CD4-positive, alpha-beta memory T cell (primary cell): Measurements from ENCODE around the gene EIF4G2. TPM values are rescaled to one million over a fixed set of nuclear protein-coding genes. Genes with fewer than 3 reads are reported as not detected.
A peak's percentile ranks its signal among the peaks of the same experiment; 100 is the strongest.

Experiments used
- CTCF ChIA-PET: fragments of 350-600 bp; sonication (Branson Sonifier 250); formaldehyde crosslinking; loops from one replicate; lab custom pipeline; 2021; ENCODE audit warnings: inconsistent platforms; ENCODE audit not compliant: partially characterized antibody; lab: Charles Lee
- POLR2A ChIA-PET: fragments of 350-600 bp; sonication (Branson Sonifier 250); formaldehyde crosslinking; loops from one replicate; lab custom pipeline; 2021; ENCODE audit not compliant: partially characterized antibody; lab: Charles Lee
- DNase-seq, 5 donors: peaks; one replicate each; pipeline versions ENCODE4 v3.0.0 to v3.0.0-alpha.2; 2020 to 2022; ENCODE audit warnings: mixed read lengths in 1 of 5
- H3K27ac ChIP-seq: one replicate; pipeline ENCODE4 v1.7.0; 2013; ENCODE audit warnings: low read depth, low read length
- H3K27me3 ChIP-seq: 2 replicates; pipeline ENCODE4 v1.7.0; 2013; ENCODE audit warnings: mild to moderate bottlenecking, low read length, moderate library complexity; ENCODE audit not compliant: insufficient read depth
- H3K36me3 ChIP-seq: 2 replicates; pipeline ENCODE4 v1.7.0; 2013; ENCODE audit warnings: mild to moderate bottlenecking, low read length, moderate library complexity; ENCODE audit not compliant: insufficient read depth
- H3K4me1 ChIP-seq: 2 replicates; pipeline ENCODE4 v1.7.0; 2013; ENCODE audit warnings: mild to moderate bottlenecking, low read length, moderate library complexity; ENCODE audit not compliant: insufficient read depth
- H3K4me3 ChIP-seq, 2 donors: one replicate each; pipeline ENCODE4 v1.7.0; 2013; ENCODE audit warnings: low read length in 2 of 2, mild to moderate bottlenecking in 1 of 2
- H3K9me3 ChIP-seq, 2 donors: one replicate each; pipeline ENCODE4 v1.7.0; 2013; ENCODE audit warnings: low read length in 2 of 2, control low read depth in 1 of 2; ENCODE audit not compliant: control insufficient read depth in 1 of 2
- H3K27ac Mint-ChIP-seq, 7 donors: one replicate each; pipeline ENCODE4 v1.8.0; 2020 to 2021; ENCODE audit warnings: mixed read lengths in 7 of 7, mild to moderate bottlenecking in 6 of 7, inconsistent platforms in 3 of 7, moderate library complexity in 3 of 7
- H3K27me3 Mint-ChIP-seq, 2 donors: one replicate each; pipeline ENCODE4 v1.8.0; 2020 to 2021; ENCODE audit warnings: mixed read lengths in 2 of 2
- H3K36me3 Mint-ChIP-seq, 2 donors: one replicate each; pipeline ENCODE4 v1.8.0; 2020 to 2021; ENCODE audit warnings: mixed read lengths in 2 of 2, inconsistent platforms in 1 of 2, mild to moderate bottlenecking in 1 of 2
- H3K4me1 Mint-ChIP-seq, 4 donors: one replicate each; pipeline ENCODE4 v1.8.0; 2020 to 2021; ENCODE audit warnings: mixed read lengths in 4 of 4, mild to moderate bottlenecking in 1 of 4
- H3K4me3 Mint-ChIP-seq, 8 donors: one replicate each; pipeline ENCODE4 v1.8.0; 2020 to 2021; ENCODE audit warnings: mixed read lengths in 8 of 8, mild to moderate bottlenecking in 7 of 8, moderate library complexity in 6 of 8, inconsistent platforms in 3 of 8
- H3K9me3 Mint-ChIP-seq, 8 donors: one replicate each; pipeline ENCODE4 v1.8.0; 2020 to 2021; ENCODE audit warnings: mixed read lengths in 8 of 8, mild to moderate bottlenecking in 5 of 8, inconsistent platforms in 3 of 8, moderate library complexity in 1 of 8
- intact Hi-C: fragments of 100-400 bp; cut with micrococcal nuclease; formaldehyde crosslinking; loops from one replicate; pipeline ENCODE4 v1.15.1; 2023
- polyA plus RNA-seq, 2 donors: library from polyadenylated mRNA; unstranded; fragments of 300-500 nt; fragmentation: Illumina TruSeq; gene quantifications; one replicate each; pipeline ENCODE4 v1.2.3, GENCODE V29; 2021
- total RNA-seq, 2 experiments: library from RNA; stranded (reverse); gene quantifications; one replicate each; pipeline ENCODE4 v1.2.3, GENCODE V29; 2021

Gene EIF4G2
- total and polyA plus RNA-seq, 4 experiments from 2014 or later: 521 to 664 (median 595) TPM

- Mint-ChIP-seq H3K4me1 (no peaks in the 10 kb centered on the region), H3K9me3 (no peaks in the 10 kb centered on the region), H3K27ac (no peak overlapping the region), H3K27me3 (peaks cover 4 to 7% of the 10 kb centered on the region in 2 donors), H3K4me3 (no peak overlapping the region), H3K36me3 (peaks cover 0 to 4% of the 10 kb centered on the region in 2 donors)
- POLR2A ChIA-PET: interaction anchor here (3.3 kb wide), 1 partner anchor 9 kb away, joined by 21 read pairs; the partner anchor contains the start of gene EIF4G2
- H3K36me3 ChIP-seq: no peaks in the 10 kb centered on the region
- H3K4me1 ChIP-seq: no peaks in the 10 kb centered on the region
- no peak overlapping the region for H3K27ac ChIP-seq
- no peaks in the 10 kb centered on the region for H3K27me3 ChIP-seq
- H3K9me3 ChIP-seq: no peaks in the 10 kb centered on the region
- H3K4me3 ChIP-seq: no peak overlapping the region
- CTCF ChIA-PET: interaction anchor here (1.8 kb wide), 1 partner anchor 9 kb away, joined by 4 read pairs; no protein-coding TSS in a partner anchor
- intact Hi-C loops: no loop called here
- no peak for DNase-seq
Measured at GRCh38 chr11:10818594-10818993, 9.9 kb upstream of the EIF4G2 start.

GRCh38 chr11:10813945-10814344, 5.2 kb upstream of the EIF4G2 start:
- CTCF ChIA-PET: no interaction called here
- POLR2A ChIA-PET: interaction anchor here (2.8 kb wide), 1 partner anchor 43 kb away, joined by 12 read pairs; the partner anchor contains the start of gene ZBED5
- no peak overlapping the region for H3K4me3 Mint-ChIP-seq
- peak overlapping the region in 1 of 7 donors; percentile 27 for H3K27ac Mint-ChIP-seq
- Histone ChIP-seq H3K27ac (no peak overlapping the region), H3K36me3 (no peaks in the 10 kb centered on the region), H3K27me3 (no peaks in the 10 kb centered on the region), H3K9me3 (no peaks in the 10 kb centered on the region), H3K4me3 (no peak overlapping the region), H3K4me1 (peaks cover 8% of the 10 kb centered on the region)
- intact Hi-C loops: no loop called here
- DNase-seq: no peak
- H3K4me1 Mint-ChIP-seq: peaks cover 7 to 13% (median 8%) of the 10 kb centered on the region in 4 donors
- H3K27me3 Mint-ChIP-seq: peaks cover 4 to 7% of the 10 kb centered on the region in 2 donors
- peaks cover 0 to 2% of the 10 kb centered on the region in 2 donors for H3K36me3 Mint-ChIP-seq
- peaks cover 0 to under 1% (median 0%) of the 10 kb centered on the region in 8 donors for H3K9me3 Mint-ChIP-seq

- no peak for DNase-seq
- H3K36me3 Mint-ChIP-seq: peaks cover 27 to 41% of the 10 kb centered on the region in 2 donors
- peak overlapping the region; percentile 97 for H3K27ac ChIP-seq
- intact Hi-C loops: loop anchor here (1.0 to 5.0 kb wide), 10 partner anchors 58 to 1349 kb away; partner anchors contain the start of genes AMPD3, CTR9, RNF141 and USP47
- H3K27me3 ChIP-seq: no peaks in the 10 kb centered on the region
- H3K9me3 Mint-ChIP-seq: peaks cover 0 to 4% (median 0%) of the 10 kb centered on the region in 8 donors
- CTCF ChIA-PET: interaction anchor here (0.8 to 3.6 kb wide), 23 partner anchors 9 to 1033 kb away, joined by 3 to 35 read pairs (median 4); partner anchors contain the start of genes RNF141, USP47 and ZBED5
- peak overlapping the region; percentile 96 to 99 (median 98) for H3K4me3 Mint-ChIP-seq
- H3K4me3 ChIP-seq: peak overlapping the region; percentile 68 to 95
- peak overlapping the region; percentile 98 to 100 (median 99) for H3K27ac Mint-ChIP-seq
- POLR2A ChIA-PET: interaction anchor here (0.6 to 11.7 kb wide), 56 partner anchors 9 to 1496 kb away, joined by 3 to 469 read pairs (median 5); partner anchors contain the start of genes AMPD3, CTR9, IPO7 and RNF141
- H3K36me3 ChIP-seq: peaks cover 26% of the 10 kb centered on the region
- H3K4me1 Mint-ChIP-seq: peaks cover 22 to 55% (median 34%) of the 10 kb centered on the region in 4 donors
- H3K4me1 ChIP-seq: peaks cover 36% of the 10 kb centered on the region
- peaks cover 0 to 3% of the 10 kb centered on the region in 2 donors for H3K27me3 Mint-ChIP-seq
- H3K9me3 ChIP-seq: no peaks in the 10 kb centered on the region
Measured at GRCh38 chr11:10809373-10810160, 841 bp upstream of the EIF4G2 start.

- H3K9me3 ChIP-seq: no peaks in the 10 kb centered on the region
- intact Hi-C loops: loop anchor here (1.0 to 5.0 kb wide), 9 partner anchors 50 to 1347 kb away; partner anchors contain the start of genes AMPD3, RNF141, USP47 and WEE1
- CTCF ChIA-PET: interaction anchor here (0.8 to 3.6 kb wide), 11 partner anchors 10 to 213 kb away, joined by 3 to 35 read pairs (median 6); partner anchors contain the start of gene ZBED5
Measured at GRCh38 chr11:10808235-10808552, 532 bp downstream of the EIF4G2 start.

GRCh38 chr11:10807493-10808234, 1.1 kb downstream of the EIF4G2 start:
- H3K27ac Mint-ChIP-seq: peak overlapping the region; percentile 92 to 100 (median 98)
- H3K27me3 ChIP-seq: no peaks in the 10 kb centered on the region
- intact Hi-C loops: loop anchor here (1.0 to 5.0 kb wide), 10 partner anchors 8 to 1347 kb away; partner anchors contain the start of genes AMPD3, RNF141, USP47 and WEE1
- H3K4me1 Mint-ChIP-seq: peaks cover 31 to 69% (median 47%) of the 10 kb centered on the region in 4 donors
- no peaks in the 10 kb centered on the region for H3K9me3 ChIP-seq
- H3K36me3 Mint-ChIP-seq: peaks cover 41 to 58% of the 10 kb centered on the region in 2 donors
- H3K9me3 Mint-ChIP-seq: peaks cover 0 to 5% (median 0%) of the 10 kb centered on the region in 8 donors
- H3K4me3 ChIP-seq: peak overlapping the region; percentile 77 to 95
- ChIA-PET CTCF (interaction anchor here (0.9 to 2.8 kb wide), 4 partner anchors 16 to 99 kb away, joined by 3 to 26 read pairs (median 10); partner anchors contain the start of gene ZBED5), POLR2A (interaction anchor here (0.6 to 11.7 kb wide), 16 partner anchors 14 to 1417 kb away, joined by 3 to 469 read pairs (median 18); partner anchors contain the start of genes AMPD3, CTR9, USP47 and WEE1)
- H3K27me3 Mint-ChIP-seq: peaks cover 0 to 3% of the 10 kb centered on the region in 2 donors
- peaks cover 45% of the 10 kb centered on the region for H3K36me3 ChIP-seq
- H3K27ac ChIP-seq: peak overlapping the region; percentile 97
- peaks cover 55% of the 10 kb centered on the region for H3K4me1 ChIP-seq
- peak; percentile 43 to 61 (median 50) for DNase-seq
- H3K4me3 Mint-ChIP-seq: peak overlapping the region; percentile 94 to 99 (median 97)

More at GRCh38 chr11:10808235-10808552, 532 bp downstream of the EIF4G2 start:
- Mint-ChIP-seq H3K4me1 (peaks cover 31 to 68% (median 45%) of the 10 kb centered on the region in 4 donors), H3K27me3 (peaks cover 0 to 3% of the 10 kb centered on the region in 2 donors), H3K9me3 (peaks cover 0 to 5% (median 0%) of the 10 kb centered on the region in 8 donors), H3K4me3 (peak overlapping the region; percentile 96 to 99 (median 98)), H3K36me3 (peaks cover 39 to 55% of the 10 kb centered on the region in 2 donors), H3K27ac (peak overlapping the region; percentile 98 to 100 (median 99))
- Histone ChIP-seq H3K27ac (peak overlapping the region; percentile 97), H3K36me3 (peaks cover 40% of the 10 kb centered on the region), H3K4me3 (peak overlapping the region; percentile 77 to 95), H3K27me3 (no peaks in the 10 kb centered on the region), H3K4me1 (peaks cover 50% of the 10 kb centered on the region)
- DNase-seq: peak in 1 of 5 donors; percentile 57
- POLR2A ChIA-PET: interaction anchor here (0.6 to 11.7 kb wide), 39 partner anchors 10 to 1416 kb away, joined by 3 to 469 read pairs (median 6); partner anchors contain the start of genes AMPD3, CTR9, RNF141 and USP47

GRCh38 chr11:10806206-10806605, 2.5 kb downstream of the EIF4G2 start:
- POLR2A ChIA-PET: interaction anchor here (0.9 to 11.7 kb wide), 3 partner anchors 13 to 55 kb away, joined by 3 to 469 read pairs (median 263); partner anchors contain the start of genes CTR9 and ZBED5
- CTCF ChIA-PET: interaction anchor here (1.5 to 2.7 kb wide), 3 partner anchors 13 to 128 kb away, joined by 4 to 8 read pairs (median 6); no protein-coding TSS in a partner anchor

More at GRCh38 chr11:10806206-10806605, 2.5 kb downstream of the EIF4G2 start:
- Histone ChIP-seq H3K4me1 (peaks cover 70% of the 10 kb centered on the region), H3K36me3 (peaks cover 59% of the 10 kb centered on the region), H3K9me3 (no peaks in the 10 kb centered on the region), H3K27me3 (no peaks in the 10 kb centered on the region), H3K27ac (peak overlapping the region; percentile 97), H3K4me3 (peak overlapping the region in 1 of 2 donors; percentile 95)
- H3K27ac Mint-ChIP-seq: peak overlapping the region; percentile 92 to 100 (median 98)
- peaks cover 54 to 73% of the 10 kb centered on the region in 2 donors for H3K36me3 Mint-ChIP-seq
- peak overlapping the region; percentile 55 to 99 (median 97) for H3K4me3 Mint-ChIP-seq
- peaks cover 42 to 81% (median 58%) of the 10 kb centered on the region in 4 donors for H3K4me1 Mint-ChIP-seq
- H3K9me3 Mint-ChIP-seq: peaks cover 0 to 5% (median 0%) of the 10 kb centered on the region in 8 donors
- H3K27me3 Mint-ChIP-seq: peaks cover 0 to 3% of the 10 kb centered on the region in 2 donors
- no peak for DNase-seq
- intact Hi-C loops: loop anchor here (5.0 kb wide), 4 partner anchors 126 to 1036 kb away; partner anchors contain the start of genes AMPD3, RNF141 and USP47
